Chondrocyte (in vitro differentiated cells): Measurements from ENCODE around the gene C11orf52. TPM values are rescaled to one million over a fixed set of nuclear protein-coding genes. Genes with fewer than 3 reads are reported as not detected.

Experiments used
- DNase-seq: peaks from one replicate; pipeline ENCODE4 v3.0.0; 2021; ENCODE audit warnings: mixed read lengths, low spot score
- H3K27ac Mint-ChIP-seq: one replicate; pipeline ENCODE4 v1.8.0; 2021; ENCODE audit warnings: mild to moderate bottlenecking, moderate library complexity, mixed read lengths; ENCODE audit not compliant: unreplicated experiment
- H3K27me3 Mint-ChIP-seq: 2 replicates; pipeline ENCODE4 v1.8.0; 2021; ENCODE audit warnings: low read depth, mixed read lengths
- H3K36me3 Mint-ChIP-seq: 2 replicates; pipeline ENCODE4 v1.8.0; 2021; ENCODE audit warnings: low read depth, mixed read lengths
- H3K4me1 Mint-ChIP-seq: 2 replicates; pipeline ENCODE4 v1.8.0; 2021; ENCODE audit warnings: low read depth, mild to moderate bottlenecking, mixed read lengths
- H3K4me3 Mint-ChIP-seq: one replicate; pipeline ENCODE4 v1.8.0; 2021; ENCODE audit warnings: mild to moderate bottlenecking, moderate library complexity, mixed read lengths; ENCODE audit not compliant: unreplicated experiment
- H3K9me3 Mint-ChIP-seq: 2 replicates; pipeline ENCODE4 v1.8.0; 2021; ENCODE audit warnings: low read depth, mixed read lengths
- CTCF ChIP-seq: fragments of 200-600 bp; sonication (generic); IDR thresholded peaks from 2 replicates; pipeline ENCODE4 v1.5.0; 2021; ENCODE audit warnings: antibody characterized with exemption, mild to moderate bottlenecking, moderate library complexity
- total RNA-seq: library from RNA; stranded (reverse); gene quantifications from 3 replicates; pipeline ENCODE4 v1.2.1, GENCODE V29; 2021

The C11orf52 gene
- total RNA-seq, 1 donor from 2014 or later, result 0.67 TPM

- Mint-ChIP-seq H3K27me3 (no peaks in the 10 kb centered on the region), H3K9me3 (no peaks in the 10 kb centered on the region), H3K4me1 (peaks cover 12% of the 10 kb centered on the region), H3K36me3 (no peaks in the 10 kb centered on the region), H3K27ac (no peak overlapping the region), H3K4me3 (no peak overlapping the region)
- no peak for DNase-seq
- no peak for TF ChIP-seq CTCF
Measured at GRCh38 chr11:111951565-111951964, 32.9 kb downstream of the C11orf52 start.

DNA sequence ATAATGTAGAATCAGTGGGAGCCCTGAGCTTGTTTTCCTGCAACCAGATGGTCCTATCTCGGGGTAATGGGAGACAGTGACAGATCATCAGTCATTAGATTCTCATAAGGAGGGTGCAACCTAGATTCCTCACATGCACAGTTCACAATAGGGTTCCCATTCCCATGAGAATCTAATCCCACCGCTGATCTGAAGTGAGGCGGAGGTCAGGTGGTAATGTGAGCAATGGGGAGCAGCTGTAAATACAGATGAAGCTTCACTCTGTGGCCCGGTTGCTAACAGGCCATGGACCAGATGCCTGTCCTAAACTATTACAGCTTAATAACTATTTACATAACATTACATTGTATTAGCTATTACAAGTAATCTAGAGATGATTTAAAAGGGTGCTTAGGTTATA is 35.4 kb downstream of the C11orf52 start:
- no peaks in the 10 kb centered on the region for H3K9me3 Mint-ChIP-seq
- DNase-seq, result no peak
- TF ChIP-seq CTCF, result no peak
- H3K27me3 Mint-ChIP-seq, result no peaks in the 10 kb centered on the region
- H3K27ac Mint-ChIP-seq, result no peak overlapping the region
- H3K4me1 Mint-ChIP-seq, result peaks cover 6% of the 10 kb centered on the region
- no peak overlapping the region for H3K4me3 Mint-ChIP-seq
- H3K36me3 Mint-ChIP-seq, result no peaks in the 10 kb centered on the region

DNA sequence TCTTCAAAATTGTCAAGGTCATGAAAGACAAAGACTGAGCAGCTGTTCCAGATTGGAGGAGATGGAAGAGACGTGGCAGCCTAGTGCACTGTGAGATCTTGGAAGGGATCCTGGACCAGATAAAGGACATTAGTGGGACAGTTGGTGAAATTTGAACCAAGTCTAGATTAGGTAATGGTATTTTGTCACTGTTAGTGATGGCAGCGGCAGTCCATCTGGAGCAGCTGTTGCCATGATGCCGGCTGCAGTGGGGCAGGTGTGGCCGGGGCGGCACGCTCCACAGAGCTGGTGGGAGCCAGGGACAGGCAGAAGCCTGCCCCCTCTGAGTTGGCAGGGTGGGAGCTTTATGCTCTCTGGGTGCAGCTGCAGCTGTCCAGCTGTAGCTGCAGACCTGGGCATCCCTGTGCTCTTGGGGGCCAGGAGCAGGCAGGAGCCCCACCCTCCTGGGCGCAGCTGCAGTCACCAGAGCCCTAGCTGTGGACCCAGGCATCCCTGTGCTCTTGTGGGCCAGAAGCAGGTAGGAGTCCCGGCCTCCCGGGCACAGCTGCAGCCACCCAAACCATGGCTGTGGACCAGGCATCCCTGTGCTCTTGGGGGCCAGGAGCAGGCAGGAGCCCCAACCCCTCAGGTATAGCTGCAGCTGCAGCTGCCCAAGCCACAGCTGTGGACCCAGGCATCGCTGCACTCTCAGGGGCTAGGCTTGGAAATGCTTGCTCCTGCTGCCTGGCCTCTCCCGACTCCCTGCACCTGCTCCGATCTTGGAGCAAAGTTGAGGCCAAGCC is 39.1 kb downstream of the C11orf52 start:
- Mint-ChIP-seq H3K4me3 (no peak overlapping the region), H3K9me3 (no peaks in the 10 kb centered on the region), H3K27ac (no peak overlapping the region), H3K27me3 (no peaks in the 10 kb centered on the region), H3K4me1 (no peaks in the 10 kb centered on the region), H3K36me3 (no peaks in the 10 kb centered on the region)
- TF ChIP-seq CTCF, result no peak
- DNase-seq, result no peak

- DNase-seq, result no peak
- Mint-ChIP-seq H3K4me3 (no peak overlapping the region), H3K27me3 (no peaks in the 10 kb centered on the region), H3K9me3 (no peaks in the 10 kb centered on the region), H3K4me1 (no peaks in the 10 kb centered on the region), H3K27ac (no peak overlapping the region), H3K36me3 (peaks cover 1% of the 10 kb centered on the region)
- no peak for TF ChIP-seq CTCF
Measured at GRCh38 chr11:111960916-111961315, 42.2 kb downstream of the C11orf52 start.

GRCh38 chr11:111961389-111962300 is 42.9 kb downstream of the C11orf52 start:
- no peaks in the 10 kb centered on the region for H3K4me1 Mint-ChIP-seq
- no peak overlapping the region for H3K4me3 Mint-ChIP-seq
- no peak overlapping the region for H3K27ac Mint-ChIP-seq
- no peak for TF ChIP-seq CTCF
- no peak for DNase-seq
- no peaks in the 10 kb centered on the region for H3K27me3 Mint-ChIP-seq
- peaks cover 2% of the 10 kb centered on the region for H3K36me3 Mint-ChIP-seq
- H3K9me3 Mint-ChIP-seq, result no peaks in the 10 kb centered on the region
